SK-N-MC (cell line): ENCODE results near the gene ANKUB1.

Experiments used
- EZH2 ChIP-seq: fragments of 200-600 bp; sonication (generic); IDR thresholded peaks from one replicate; pipeline ENCODE4 v1.6.1; 2017; ENCODE audit warnings: antibody characterized with exemption
- POLR2AphosphoS5 ChIP-seq: IDR thresholded peaks from 2 replicates; pipeline ENCODE4 v1.6.1; 2012; ENCODE audit warnings: mild to moderate bottlenecking, low read depth, low read length, borderline replicate concordance

- TF ChIP-seq POLR2AphosphoS5 (no peak), EZH2 (no peak)
Observed at GRCh38 chr3:149726716-149727407, 65.5 kb downstream of the ANKUB1 start.
